LNCaP clone FGC (cell line): ENCODE measurements around the gene STIM2.
"Not testable (repeated sequence)": the region's sequence is repeated elsewhere in the genome, so short reads cannot be mapped to it uniquely, and the experiment has no call there.

Experiments used
- DNase-seq: peaks from one replicate; pipeline ENCODE4 v3.0.0-alpha.2; 2011; ENCODE audit warnings: low read depth
- H3K4me3 ChIP-seq: 2 replicates; pipeline ENCODE4 v1.5.1; 2011; ENCODE audit warnings: mild to moderate bottlenecking, low read depth, low read length, control low read depth
- CTCF ChIP-seq: IDR thresholded peaks from 2 replicates; pipeline ENCODE4 v1.5.1; 2012; ENCODE audit warnings: mild to moderate bottlenecking; ENCODE audit not compliant: control insufficient read depth, insufficient read depth; ENCODE audit errors: extremely low read depth

The STIM2 gene

GRCh38 chr4:26887809-26888208, 27.2 kb downstream of the STIM2 start:
- no peak for TF ChIP-seq CTCF
- H3K4me3 ChIP-seq = no peak overlapping the region
- no peak for DNase-seq

- DNase-seq = no peak
- no peak overlapping the region for H3K4me3 ChIP-seq
- TF ChIP-seq CTCF = no peak
Observed at GRCh38 chr4:26889356-26889755, 28.7 kb downstream of the STIM2 start.

GRCh38 chr4:26891054-26891453, 30.4 kb downstream of the STIM2 start:
- TF ChIP-seq CTCF = no peak
- H3K4me3 ChIP-seq = no peak overlapping the region
- DNase-seq = no peak

GRCh38 chr4:26891867-26892266, 31.2 kb downstream of the STIM2 start:
- H3K4me3 ChIP-seq = no peak overlapping the region
- TF ChIP-seq CTCF = no peak
- DNase-seq = no peak

GRCh38 chr4:26892480-26893150, 32.0 kb downstream of the STIM2 start:
- TF ChIP-seq CTCF = no peak
- DNase-seq = no peak

GRCh38 chr4:26893491-26893890, 32.9 kb downstream of the STIM2 start:
- DNase-seq = no peak
- no peak for TF ChIP-seq CTCF
- no peak overlapping the region for H3K4me3 ChIP-seq

More at GRCh38 chr4:26892480-26893150, 32.0 kb downstream of the STIM2 start:
- no peak overlapping the region for H3K4me3 ChIP-seq

- H3K4me3 ChIP-seq, DNase-seq: not testable (repeated sequence)
Observed at GRCh38 chr4:26894881-26895280, 34.2 kb downstream of the STIM2 start.
